GDM1 (cell line): ENCODE results near the gene CSNK1E.

Experiments used
- DNase-seq: peaks from one replicate; lab custom pipeline; 2025; lab: John Stamatoyannopoulos, UW

The CSNK1E gene

DNA sequence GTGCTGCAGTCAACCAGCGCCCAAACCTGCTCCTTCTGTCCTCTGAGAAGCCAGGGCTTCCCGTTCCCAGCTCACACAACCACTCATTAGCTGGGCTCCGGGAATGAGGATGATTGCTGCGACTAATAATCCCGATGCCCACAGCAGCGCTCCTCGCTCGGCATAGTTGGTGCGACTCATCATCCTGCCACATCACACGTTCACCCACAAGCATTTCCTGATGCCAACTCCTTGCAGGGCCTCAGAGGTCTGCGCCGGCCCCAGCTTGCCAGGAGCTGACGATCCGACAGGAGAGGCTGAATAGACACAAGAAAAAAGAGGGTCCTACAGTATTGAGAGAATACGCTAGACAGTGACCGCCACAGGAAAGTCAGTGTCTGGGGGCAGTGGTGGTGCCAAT lies 10.6 kb upstream of the CSNK1E start:
- DNase-seq = peak; percentile 51

DNA sequence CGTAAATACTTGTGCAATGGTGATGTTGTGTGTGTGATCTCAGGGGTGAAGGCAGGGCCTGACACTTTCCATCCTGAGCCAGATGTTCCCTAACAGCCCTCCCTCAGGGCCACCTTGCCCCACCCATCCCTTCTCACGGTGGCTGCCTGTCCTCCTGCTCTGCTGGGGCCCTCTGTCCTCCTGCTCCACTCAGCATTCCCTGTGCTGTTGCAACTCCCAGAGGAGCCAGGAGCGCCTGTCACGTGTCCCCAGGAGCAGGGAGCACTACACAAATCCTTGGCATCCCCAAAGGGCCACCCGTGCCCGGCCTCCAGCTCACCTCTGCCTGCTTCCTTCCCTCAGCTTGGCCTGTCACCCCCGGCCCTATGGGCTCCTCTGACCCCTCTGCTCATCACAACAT lies 10.2 kb upstream of the CSNK1E start:
- no peak for DNase-seq

- DNase-seq = no peak
Observed at GRCh38 chr22:38325587-38325986, 8.4 kb upstream of the CSNK1E start.

GRCh38 chr22:38320605-38321402 lies 3.6 kb upstream of the CSNK1E start:
- no peak for DNase-seq

DNA sequence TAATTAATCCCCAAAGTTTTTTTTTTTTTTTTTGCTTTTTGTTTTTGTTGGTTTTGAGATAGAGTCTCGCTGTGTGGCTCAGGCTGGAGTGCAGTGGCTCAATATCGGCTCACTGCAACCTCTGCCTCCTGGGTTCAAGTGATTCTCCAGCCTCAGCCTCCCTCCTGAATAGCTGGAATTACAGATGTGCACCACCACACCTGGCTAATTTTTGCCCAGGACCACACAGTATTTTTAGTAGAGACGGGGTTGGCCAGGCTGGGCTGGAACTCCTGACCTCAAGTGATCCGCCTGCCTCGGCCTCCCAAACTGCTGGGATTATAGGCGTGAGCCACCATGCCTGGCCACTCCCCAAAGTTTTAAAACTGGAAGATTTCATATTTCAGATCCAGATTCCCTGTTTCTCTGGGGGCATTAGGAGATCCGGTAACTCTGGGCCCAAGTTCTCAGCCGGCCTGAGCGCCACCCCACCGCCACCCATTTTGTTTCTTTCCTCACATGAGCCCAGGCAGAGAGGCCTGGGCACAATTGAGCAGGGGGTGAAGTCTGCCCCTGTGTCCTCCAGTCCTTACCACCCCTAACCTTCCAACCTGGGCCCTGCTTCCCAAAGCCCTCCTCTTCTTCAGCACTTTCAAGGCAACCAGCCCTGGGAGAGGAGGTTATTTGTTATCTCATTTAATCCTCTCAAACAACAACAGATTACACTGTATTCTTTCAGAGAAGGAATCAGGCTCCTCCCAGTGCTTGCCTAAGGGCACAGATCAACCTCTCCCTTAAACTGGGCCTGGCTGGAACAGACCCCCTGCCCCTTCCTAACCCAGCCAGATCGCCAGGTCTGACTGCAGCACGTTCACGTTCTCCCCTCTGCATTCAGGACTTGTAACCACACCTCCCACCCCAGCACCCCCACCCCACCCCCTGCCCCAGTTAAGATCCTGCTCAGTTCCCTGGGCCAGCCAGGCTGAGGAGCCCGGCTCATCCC lies 1.9 kb upstream of the CSNK1E start:
- DNase-seq = no peak

DNA sequence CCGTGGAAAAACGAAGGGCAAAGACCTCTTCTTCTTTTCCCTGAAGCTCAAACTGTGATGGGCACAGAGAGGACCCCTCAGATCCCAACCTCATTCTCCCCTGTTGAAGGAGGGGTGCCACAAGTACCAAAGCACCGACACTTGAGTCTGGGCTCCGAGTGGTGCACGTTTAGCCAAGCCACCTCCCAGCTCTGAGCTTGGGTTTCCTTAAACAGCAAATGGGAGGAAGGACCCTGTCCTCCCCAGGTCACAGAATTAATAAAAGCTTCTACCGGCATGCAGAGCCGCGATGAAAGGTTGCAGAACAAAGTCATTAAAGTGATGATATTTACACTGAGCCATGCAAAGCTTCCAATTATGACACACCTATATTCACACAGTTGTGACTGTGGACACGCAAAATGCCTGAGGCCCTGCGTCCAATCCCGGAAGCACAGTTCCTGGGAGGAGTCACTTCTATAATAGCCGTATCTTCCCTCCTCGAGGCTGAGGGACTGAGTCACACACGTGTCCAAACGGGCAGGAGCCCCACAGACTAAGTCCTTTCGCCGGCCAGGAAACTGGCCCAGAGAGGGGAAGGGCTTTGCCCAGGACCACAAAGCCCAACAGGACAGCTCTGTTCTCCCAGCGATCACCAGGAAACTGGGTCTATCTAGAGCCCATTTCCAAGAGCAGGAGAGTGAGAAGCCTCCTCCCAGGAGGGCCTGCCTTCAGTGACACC lies 922 bp upstream of the CSNK1E start:
- peak; percentile 35 for DNase-seq

GRCh38 chr22:38316364-38317121 lies 690 bp downstream of the CSNK1E start:
- no peak for DNase-seq

DNA sequence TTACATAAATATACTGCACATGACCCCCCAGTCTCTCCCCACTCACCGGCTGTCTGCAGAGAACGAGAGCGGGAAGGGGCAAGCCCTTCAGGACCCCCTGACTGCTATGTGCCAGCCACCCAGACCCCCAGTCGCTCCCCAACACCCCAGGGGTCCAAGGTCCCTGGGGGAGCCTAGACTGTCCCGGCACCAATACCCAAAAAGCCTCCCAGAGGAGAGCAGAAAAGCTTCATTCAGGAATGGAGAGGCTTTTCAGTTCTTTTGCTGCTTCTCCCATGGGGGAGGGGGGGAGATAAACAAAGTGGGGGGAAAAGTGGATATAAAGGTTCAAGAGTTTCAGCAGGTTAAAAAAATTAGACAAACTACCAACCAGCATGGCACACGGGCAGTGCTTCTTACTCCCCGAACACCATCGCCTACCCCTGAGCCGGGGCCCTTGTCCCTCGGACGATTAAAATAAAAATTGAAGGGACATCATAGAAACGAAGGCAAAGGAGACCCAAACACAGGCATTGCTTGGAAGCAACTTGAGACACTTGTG lies 1.3 kb downstream of the CSNK1E start:
- DNase-seq = no peak

- no peak for DNase-seq
Observed at GRCh38 chr22:38314933-38315822, 2.1 kb downstream of the CSNK1E start.

DNA sequence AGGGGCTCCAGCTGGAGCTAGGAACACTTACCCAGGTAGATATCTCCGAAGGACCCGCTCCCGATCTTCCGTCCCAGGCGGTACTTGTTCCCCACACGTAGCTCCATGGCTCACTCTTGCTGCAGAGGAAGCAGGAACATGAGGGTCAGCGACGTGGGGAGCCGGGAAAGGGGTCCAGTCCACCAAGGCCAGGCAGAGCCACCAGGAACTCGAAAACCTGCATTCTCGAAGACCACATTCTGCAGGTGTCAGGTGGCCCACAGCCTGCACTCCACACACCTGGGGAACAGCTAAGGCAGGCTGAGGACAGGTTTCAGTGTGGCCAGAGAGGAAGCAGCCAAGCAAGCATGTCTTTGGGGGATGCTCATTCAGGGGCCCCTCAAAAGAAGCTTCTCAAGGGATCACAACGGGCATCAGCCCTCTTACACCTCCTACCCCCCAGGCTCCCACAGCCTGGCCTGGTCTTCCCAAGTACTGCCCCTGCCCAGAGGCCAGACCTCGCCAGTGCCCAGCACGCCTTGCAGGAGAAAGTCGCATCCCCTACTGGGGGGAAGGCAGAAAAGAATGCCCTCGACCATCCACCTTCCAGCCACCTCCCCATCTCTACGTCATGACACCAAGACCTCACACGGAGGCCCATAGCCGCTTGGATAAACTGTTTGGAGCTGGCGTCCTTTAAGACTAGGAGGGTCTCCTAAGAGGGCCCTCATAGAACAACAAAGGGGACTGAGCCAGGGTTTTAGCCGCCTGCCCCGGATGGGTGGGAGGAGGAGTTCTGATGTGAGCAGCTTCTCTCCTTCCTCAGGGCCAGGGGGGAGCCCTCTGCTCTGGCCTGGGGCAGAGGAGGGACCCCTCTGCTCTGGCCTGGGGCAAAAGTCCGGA lies 2.9 kb downstream of the CSNK1E start:
- no peak for DNase-seq

- DNase-seq = no peak
Observed at GRCh38 chr22:38313384-38313955, 3.8 kb downstream of the CSNK1E start.

GRCh38 chr22:38312261-38312800 lies 4.9 kb downstream of the CSNK1E start:
- DNase-seq = no peak

GRCh38 chr22:38311323-38311620 lies 6.0 kb downstream of the CSNK1E start:
- no peak for DNase-seq

DNA sequence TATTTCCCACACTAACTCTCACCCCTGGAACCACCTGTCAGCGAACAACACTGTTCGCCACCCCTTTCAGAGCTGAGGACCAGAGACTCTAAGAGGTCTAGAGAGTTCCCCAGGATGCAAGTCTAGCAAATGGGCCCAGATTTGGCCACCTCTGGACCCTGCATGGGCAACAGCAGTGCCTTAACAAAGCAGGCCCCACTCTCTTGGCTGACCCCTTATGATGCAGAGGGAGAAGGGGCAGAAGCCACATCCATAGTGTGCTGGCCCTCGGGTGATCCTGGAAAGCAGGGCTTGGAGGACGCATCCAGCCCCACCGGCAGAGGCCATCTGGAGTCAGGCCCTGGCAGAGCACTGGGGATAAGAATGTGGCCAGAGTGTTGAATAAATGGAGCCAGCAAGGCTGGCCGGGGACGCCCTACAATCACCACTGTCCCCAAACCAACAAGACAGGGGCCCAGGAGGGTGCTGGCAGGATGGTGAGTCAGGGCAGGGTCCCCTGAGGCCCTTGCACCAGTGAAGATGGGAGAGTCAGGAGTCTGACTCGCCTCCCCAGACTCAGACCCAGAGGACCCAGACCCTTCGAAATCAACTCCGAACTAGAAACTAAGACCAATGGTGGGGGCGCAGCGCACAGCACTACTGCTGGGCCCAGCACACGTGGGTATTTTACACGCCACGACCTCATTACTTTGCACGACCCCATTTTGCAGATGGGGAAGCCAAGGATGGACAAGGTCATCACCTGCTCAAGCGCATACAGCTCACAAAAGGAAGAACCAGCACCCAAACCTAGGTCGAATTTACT lies 6.5 kb downstream of the CSNK1E start:
- DNase-seq = no peak

- DNase-seq = no peak
Observed at GRCh38 chr22:38309614-38310517, 7.4 kb downstream of the CSNK1E start.

DNA sequence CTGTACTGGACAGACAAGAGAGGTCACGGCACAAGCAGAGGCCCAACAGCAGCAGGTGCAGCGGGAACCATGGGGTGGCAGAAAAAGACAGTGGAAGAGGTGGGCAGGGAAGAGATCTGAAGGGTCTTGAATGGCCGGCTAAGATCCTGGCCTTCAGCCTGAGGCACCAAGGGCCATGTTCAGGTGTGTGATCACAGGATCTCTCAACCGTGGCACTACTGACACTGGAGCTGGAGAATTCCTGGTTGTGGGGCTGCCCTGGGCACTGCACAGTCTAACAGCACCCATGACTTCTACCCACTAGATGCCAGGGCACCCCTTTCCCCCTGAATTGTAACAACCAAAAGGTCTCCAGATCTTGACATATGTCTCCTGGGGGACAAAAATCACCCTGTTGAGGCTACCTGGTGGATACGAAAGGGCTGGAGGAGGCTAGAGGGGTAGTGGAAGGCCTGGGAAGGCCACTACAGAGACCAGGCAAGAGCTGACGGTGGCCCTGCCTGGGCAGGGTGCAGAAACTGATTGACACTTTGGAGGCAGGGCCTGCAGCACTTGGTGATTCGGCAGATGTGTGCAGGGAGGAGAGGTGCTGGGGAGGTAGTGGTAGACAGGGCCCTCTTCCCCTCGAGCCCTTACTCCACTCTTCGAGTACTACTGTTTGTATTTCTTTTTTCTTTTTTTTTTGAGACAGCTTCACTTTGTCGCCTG lies 8.3 kb downstream of the CSNK1E start:
- no peak for DNase-seq
